ENCODE data around the gene SYT7. TPM values are rescaled to one million over a fixed set of nuclear protein-coding genes. Genes with fewer than 3 reads are reported as not detected.

SYT7 gene
- total and polyA plus RNA-seq, 2 of the 4 experiments (the other 2 are of a cell fraction): under 0.01 to 0.19 TPM

- 0 out of 2 replicates have a peak, but pooled peaks cover 1% of the 10 kb centered on the region for H3K9me1 ChIP-seq (ENCODE audit: insufficient read depth, low read length)
- ATAC-seq (ENCODE audit: low read depth): peak; percentile 85
- POLR2A ChIA-PET (ENCODE audit: unreplicated experiment): no interaction called here
Observed at GRCh38 chr11:61602775-61603569, 22.1 kb upstream of the SYT7 start.

More at GRCh38 chr11:61602775-61603569, 22.1 kb upstream of the SYT7 start:
- Histone ChIP-seq H4K91ac (ENCODE audit: insufficient read depth, low read depth, low read length) (no peak overlapping the region), H3K27ac (ENCODE audit: insufficient read depth, low read length) (no peak overlapping the region), H3K9me3 (ENCODE audit: control insufficient read depth, insufficient read depth, low read length) (no peaks in the 10 kb centered on the region), H3K56ac (ENCODE audit: extremely low read depth, insufficient read depth, low read length) (no peak overlapping the region), H4K20me1 (ENCODE audit: insufficient read depth, low read length) (no peaks in the 10 kb centered on the region; the same call in 1 of the 2 replicates), H3K4me1 (ENCODE audit: control insufficient read depth, insufficient read depth, low read length) (peaks cover 12% of the 10 kb centered on the region; the same call in 1 of the 2 replicates), H3K14ac (replicated peaks; ENCODE audit: low read depth, low read length) (no peak overlapping the region), H3K4ac (ENCODE audit: low read depth, low read length) (no peak overlapping the region), H2AK9ac (replicated peaks; ENCODE audit: low read depth, low read length, poor library complexity) (peak overlapping the region; percentile 62), H4K8ac (ENCODE audit: low read depth in 2 of 2, low read length in 2 of 2) (no peak overlapping the region; a peak in 1 of 4 replicates), H3K36me3 (ENCODE audit: control insufficient read depth, insufficient read depth, low read length) (no peaks in the 10 kb centered on the region), H3K4me3 (ENCODE audit: insufficient read depth, low read depth, low read length) (no peak overlapping the region), H3K79me1 (ENCODE audit: low read depth in 1 of 2, low read length in 2 of 2) (no peaks in the 10 kb centered on the region), H2AFZ (replicated peaks; ENCODE audit: low read length, poor library complexity) (peak overlapping the region; percentile 77), H2AK5ac (ENCODE audit: low read depth, low read length) (peak overlapping the region; percentile 31), H3K4me2 (ENCODE audit: low read depth, low read length) (peak overlapping the region; percentile 41; the same call in 1 of the 2 replicates), H2BK15ac (ENCODE audit: low read depth, low read length) (no peak overlapping the region), H4K5ac (ENCODE audit: low read depth, low read length) (no peak overlapping the region), H2BK5ac (ENCODE audit: low read depth, low read length, poor library complexity, severe bottlenecking) (no peak overlapping the region), H3K27me3 (ENCODE audit: control insufficient read depth, insufficient read depth, low read length) (peaks cover 26% of the 10 kb centered on the region), H3K9ac (ENCODE audit: low read depth, low read length) (no peak overlapping the region), H3K23ac (ENCODE audit: low read depth, low read length) (no peak overlapping the region), H3K18ac (ENCODE audit: low read depth, low read length) (no peak overlapping the region), H2BK20ac (ENCODE audit: low read depth, low read length) (no peak overlapping the region), H2BK120ac (ENCODE audit: low read depth, low read length) (no peak overlapping the region)
- BruUV-seq (replicated peaks): no TSS peak
- in situ Hi-C loops (cut with MboI; ENCODE audit: low sequenced_read_pairs) (no loop called here), dilution Hi-C loops (cut with HindIII; ENCODE audit: low sequenced_read_pairs, unreplicated experiment) (no loop called here), intact Hi-C loops (cut with micrococcal nuclease) (no loop called here)
- peak; percentile 96 for DNase-seq
- CTCF ChIA-PET: interaction anchor here (1.4 kb wide), 1 partner anchor 25 kb away, joined by 3 read pairs; no protein-coding TSS in a partner anchor
- no peak for TF ChIP-seq RAD21 (IDR thresholded peaks at IDR 0.05; ENCODE audit: low read length)
- TF ChIP-seq MAZ (IDR thresholded peaks at IDR 0.05; ENCODE audit: borderline replicate concordance, low read depth, low read length): peak; percentile 47; the same call in 1 of the 2 replicates
- TF ChIP-seq RCOR1 (IDR thresholded peaks at IDR 0.05; ENCODE audit: insufficient replicate concordance, low read length): peak; percentile 98
- peak; percentile 94 for TF ChIP-seq FOS (IDR thresholded peaks at IDR 0.05; ENCODE audit: low read depth, low read length)
- TF ChIP-seq POLR2A (IDR thresholded peaks at IDR 0.05; ENCODE audit: low read depth, low read length): no peak
- TF ChIP-seq BHLHE40 (IDR thresholded peaks at IDR 0.05; ENCODE audit: low read depth, low read length): peak; percentile 83
- peak; percentile 25; the same call in 1 of the 2 replicates for TF ChIP-seq CEBPB (IDR thresholded peaks at IDR 0.05; ENCODE audit: low read depth, low read length)
- TF ChIP-seq NFE2L2 (IDR thresholded peaks at IDR 0.05; ENCODE audit: low read depth, low read length): 0 out of 2 replicates have a peak, but pooled peaks have one; percentile 21
- TF ChIP-seq, protein P1, sequence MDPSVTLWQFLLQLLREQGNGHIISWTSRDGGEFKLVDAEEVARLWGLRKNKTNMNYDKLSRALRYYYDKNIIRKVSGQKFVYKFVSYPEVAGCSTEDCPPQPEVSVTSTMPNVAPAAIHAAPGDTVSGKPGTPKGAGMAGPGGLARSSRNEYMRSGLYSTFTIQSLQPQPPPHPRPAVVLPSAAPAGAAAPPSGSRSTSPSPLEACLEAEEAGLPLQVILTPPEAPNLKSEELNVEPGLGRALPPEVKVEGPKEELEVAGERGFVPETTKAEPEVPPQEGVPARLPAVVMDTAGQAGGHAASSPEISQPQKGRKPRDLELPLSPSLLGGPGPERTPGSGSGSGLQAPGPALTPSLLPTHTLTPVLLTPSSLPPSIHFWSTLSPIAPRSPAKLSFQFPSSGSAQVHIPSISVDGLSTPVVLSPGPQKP (IDR thresholded peaks at IDR 0.05; ENCODE audit: borderline replicate concordance, low read depth, low read length): no peak
- 18% methylated on average over 12 of the region's 20 CpGs; no CpG with 5 or more reads in 1 of the 2 experiments for WGBS, 2 experiments (ENCODE audit: extremely low coverage in 2 of 2, insufficient read length in 1 of 2)

Data from IMR-90 (cell line).